ENCODE measurements around the gene ZNF695. TPM values are rescaled to one million over a fixed set of nuclear protein-coding genes. Genes with fewer than 3 reads are reported as not detected.

ZNF695 gene
- total and polyA plus RNA-seq, 9 of the 15 experiments (the other 6 are each of a cell fraction or from before 2014, with no cell fraction given): 8.7 to 15.2 (median 10.9) TPM

- TF ChIP-seq RERE (CRISPR knock-in tag; IDR thresholded peaks at IDR 0.05; ENCODE audit: borderline replicate concordance) (no peak), ZNF124 (CRISPR knock-in tag; IDR thresholded peaks at IDR 0.05) (no peak), ZNF134 (CRISPR knock-in tag; conservative IDR thresholded peaks at IDR 0.05) (no peak), WHSC1 (IDR thresholded peaks at IDR 0.05; ENCODE audit: low read length) (no peak), TAF1 (IDR thresholded peaks at IDR 0.05; ENCODE audit: control insufficient read depth, extremely low read depth, insufficient read depth, low read length, severe bottlenecking) (peak; percentile 68), ZNF398 (CRISPR knock-in tag; IDR thresholded peaks at IDR 0.05) (no peak), PTTG1 (tag; IDR thresholded peaks at IDR 0.05; ENCODE audit: low read depth) (no peak), JUNB (CRISPR knock-in tag; conservative IDR thresholded peaks at IDR 0.05) (no peak), MLX (CRISPR knock-in tag; conservative IDR thresholded peaks at IDR 0.05) (no peak), RCOR1 (IDR thresholded peaks at IDR 0.05; ENCODE audit: borderline replicate concordance in 1 of 2, low read depth in 2 of 2, low read length in 2 of 2) (0 out of 4 replicates have a peak, but pooled peaks of 1 of the 2 experiments have one; percentile 22), MEIS2 (IDR thresholded peaks at IDR 0.05; ENCODE audit: partially characterized antibody) (peak; percentile 86), STAT5A (IDR thresholded peaks at IDR 0.05; ENCODE audit: borderline replicate concordance, low read length) (no peak), E2F4 (CRISPR knock-in tag; IDR thresholded peaks at IDR 0.05; ENCODE audit: low read depth) (no peak), TCF7L2 (IDR thresholded peaks at IDR 0.05; ENCODE audit: low read depth, low read length) (no peak), MEF2D (tag; conservative IDR thresholded peaks at IDR 0.05; ENCODE audit: low read depth) (no peak), ZC3H4 (CRISPR knock-in tag; IDR thresholded peaks at IDR 0.05; ENCODE audit: borderline replicate concordance) (no peak), ELF2 (CRISPR knock-in tag; IDR thresholded peaks at IDR 0.05) (no peak), SETDB1 (IDR thresholded peaks at IDR 0.05; ENCODE audit: low read length) (no peak)
These were observed at the start of gene ZNF695 (continued) for GRCh38 chr1:247007511-247008405.

Measured in K562 (cell line).